Endothelial cell of umbilical vein (primary cell): Measurements from ENCODE around the gene CHI3L1.

Experiments
- EZH2 ChIP-seq: IDR thresholded peaks from 2 replicates; pipeline ENCODE4 v1.6.1; 2012; ENCODE audit warnings: borderline replicate concordance, low read depth, mild to moderate bottlenecking, moderate library complexity, low read length, inconsistent platforms; ENCODE audit not compliant: severe bottlenecking
- GATA2 ChIP-seq: IDR thresholded peaks from 2 replicates; pipeline ENCODE4 v1.7.0; 2011; ENCODE audit warnings: low read depth, mild to moderate bottlenecking, moderate library complexity, mixed read lengths, low read length; ENCODE audit not compliant: insufficient read length, insufficient read depth
- JUN ChIP-seq: IDR thresholded peaks from 2 replicates; pipeline ENCODE4 v1.6.1; 2011; ENCODE audit warnings: borderline replicate concordance, low read depth; ENCODE audit not compliant: insufficient read length, insufficient read depth
- MYC ChIP-seq: IDR thresholded peaks from one replicate; pipeline ENCODE4 v1.6.1; 2011; ENCODE audit warnings: mild to moderate bottlenecking, low read depth, low read length
- POLR2A ChIP-seq: IDR thresholded peaks from 2 replicates; pipeline ENCODE4 v1.6.1; 2012; ENCODE audit warnings: low read depth, mild to moderate bottlenecking, control low read depth, low read length
- POLR2AphosphoS5 ChIP-seq: IDR thresholded peaks from 2 replicates; pipeline ENCODE4 v1.6.1; 2012; ENCODE audit warnings: low read depth, mild to moderate bottlenecking, control low read depth, low read length, moderate library complexity; ENCODE audit not compliant: insufficient read depth
- TF ChIP-seq, protein P1 (sequence below), 2 donors: IDR thresholded peaks; 1 replicate in 1 of 2; 2 replicates in 1 of 2; pipeline ENCODE4 v1.5.1; 2011; ENCODE audit warnings: low read length in 2 of 2, mild to moderate bottlenecking in 2 of 2, moderate library complexity in 2 of 2, control low read depth in 1 of 2, inconsistent platforms in 1 of 2, low read depth in 1 of 2; ENCODE audit not compliant: insufficient read depth in 1 of 2; ENCODE audit errors: extremely low read depth in 1 of 2
- TF ChIP-seq, protein P2 (sequence below): IDR thresholded peaks from 2 replicates; pipeline ENCODE4 v1.6.1; 2011; ENCODE audit not compliant: insufficient read depth, insufficient read length

DNA sequence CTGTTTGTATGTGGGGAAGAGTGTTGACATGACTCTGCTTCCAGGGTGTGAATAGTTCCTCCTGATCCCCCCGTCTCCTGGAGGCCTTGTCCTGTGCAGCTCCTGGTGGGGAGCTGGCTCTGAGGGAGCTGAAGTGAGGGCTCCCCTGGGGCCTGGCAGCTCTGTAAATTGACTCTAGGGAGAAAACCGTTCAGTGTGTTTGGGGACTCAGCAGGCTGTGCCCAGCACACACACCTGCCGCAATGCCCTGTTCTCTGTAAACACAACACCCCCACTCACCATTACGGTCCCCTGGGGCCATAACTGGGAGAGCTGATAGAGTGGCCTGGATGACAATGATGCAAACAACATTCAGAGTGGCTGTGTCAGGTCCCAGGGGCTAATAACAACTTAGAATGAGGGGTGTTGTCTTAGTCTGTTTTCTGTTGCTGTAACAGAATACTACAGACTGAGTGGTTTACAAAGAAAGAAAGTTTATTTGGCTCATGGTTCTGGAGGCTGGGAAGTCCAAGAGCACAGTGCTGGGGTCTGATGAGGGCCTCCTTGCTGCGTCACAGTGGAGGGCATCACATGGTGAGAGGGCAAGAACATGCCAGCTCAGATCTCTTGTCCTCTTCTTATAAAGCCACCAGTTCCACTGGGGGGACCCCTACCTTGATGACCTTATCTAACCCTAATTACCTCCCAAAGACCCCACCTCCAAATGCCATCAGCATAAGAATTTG lies 43.7 kb downstream of the CHI3L1 start:
- TF ChIP-seq, protein P1, sequence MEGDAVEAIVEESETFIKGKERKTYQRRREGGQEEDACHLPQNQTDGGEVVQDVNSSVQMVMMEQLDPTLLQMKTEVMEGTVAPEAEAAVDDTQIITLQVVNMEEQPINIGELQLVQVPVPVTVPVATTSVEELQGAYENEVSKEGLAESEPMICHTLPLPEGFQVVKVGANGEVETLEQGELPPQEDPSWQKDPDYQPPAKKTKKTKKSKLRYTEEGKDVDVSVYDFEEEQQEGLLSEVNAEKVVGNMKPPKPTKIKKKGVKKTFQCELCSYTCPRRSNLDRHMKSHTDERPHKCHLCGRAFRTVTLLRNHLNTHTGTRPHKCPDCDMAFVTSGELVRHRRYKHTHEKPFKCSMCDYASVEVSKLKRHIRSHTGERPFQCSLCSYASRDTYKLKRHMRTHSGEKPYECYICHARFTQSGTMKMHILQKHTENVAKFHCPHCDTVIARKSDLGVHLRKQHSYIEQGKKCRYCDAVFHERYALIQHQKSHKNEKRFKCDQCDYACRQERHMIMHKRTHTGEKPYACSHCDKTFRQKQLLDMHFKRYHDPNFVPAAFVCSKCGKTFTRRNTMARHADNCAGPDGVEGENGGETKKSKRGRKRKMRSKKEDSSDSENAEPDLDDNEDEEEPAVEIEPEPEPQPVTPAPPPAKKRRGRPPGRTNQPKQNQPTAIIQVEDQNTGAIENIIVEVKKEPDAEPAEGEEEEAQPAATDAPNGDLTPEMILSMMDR (IDR thresholded peaks at IDR 0.05; ENCODE audit: extremely low read depth in 1 of 2, insufficient read depth in 1 of 2, low read depth in 1 of 2, low read length in 2 of 2), result no peak
- TF ChIP-seq EZH2 (no peak), POLR2A (no peak), POLR2AphosphoS5 (no peak), GATA2 (no peak), MYC (no peak), JUN (no peak)
- TF ChIP-seq, protein P2, sequence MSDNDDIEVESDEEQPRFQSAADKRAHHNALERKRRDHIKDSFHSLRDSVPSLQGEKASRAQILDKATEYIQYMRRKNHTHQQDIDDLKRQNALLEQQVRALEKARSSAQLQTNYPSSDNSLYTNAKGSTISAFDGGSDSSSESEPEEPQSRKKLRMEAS, result no peak
